Progenitor cell of endocrine pancreas (in vitro differentiated cells): Measurements from ENCODE around the gene BMP8A. TPM values are rescaled to one million over a fixed set of nuclear protein-coding genes. Genes with fewer than 3 reads are reported as not detected.
A peak's percentile ranks its signal among the peaks of the same experiment; 100 is the strongest.

ENCODE experiments used
- DNase-seq: peaks from one replicate; pipeline ENCODE4 v3.0.0; 2021; ENCODE audit warnings: low spot score; ENCODE audit not compliant: unreplicated experiment
- H3K27ac Mint-ChIP-seq: 2 replicates; pipeline ENCODE4 v1.8.0; 2021; ENCODE audit warnings: mild to moderate bottlenecking, moderate library complexity, mixed read lengths
- H3K27me3 Mint-ChIP-seq: 2 replicates; pipeline ENCODE4 v1.8.0; 2021; ENCODE audit warnings: mixed read lengths
- H3K36me3 Mint-ChIP-seq: 2 replicates; pipeline ENCODE4 v1.8.0; 2022; ENCODE audit warnings: mixed read lengths; ENCODE audit not compliant: insufficient read depth
- H3K4me1 Mint-ChIP-seq: 2 replicates; pipeline ENCODE4 v1.8.0; 2021; ENCODE audit warnings: low read depth, mixed read lengths
- H3K4me3 Mint-ChIP-seq: 2 replicates; pipeline ENCODE4 v1.8.0; 2021; ENCODE audit warnings: low read depth, mild to moderate bottlenecking, moderate library complexity, mixed read lengths
- H3K9me3 Mint-ChIP-seq: 2 replicates; pipeline ENCODE4 v1.8.0; 2021; ENCODE audit warnings: low read depth, mixed read lengths
- CTCF ChIP-seq: fragments of 200-600 bp; sonication (generic); IDR thresholded peaks from one replicate; pipeline ENCODE4 v1.5.0; 2021; ENCODE audit warnings: antibody characterized with exemption, mild to moderate bottlenecking; ENCODE audit not compliant: unreplicated experiment
- total RNA-seq: library from RNA; stranded (reverse); gene quantifications from 2 replicates; pipeline ENCODE4 v1.2.1, GENCODE V29; 2021

BMP8A gene
- total RNA-seq, 1 donor from 2014 or later: 0.67 TPM

- no peak for TF ChIP-seq CTCF
- Mint-ChIP-seq H3K9me3 (no peaks in the 10 kb centered on the region), H3K27me3 (no peaks in the 10 kb centered on the region), H3K36me3 (peaks cover 53% of the 10 kb centered on the region), H3K27ac (peak overlapping the region; percentile 22), H3K4me3 (peak overlapping the region; percentile 17), H3K4me1 (peaks cover 32% of the 10 kb centered on the region)
- no peak for DNase-seq
Measured at GRCh38 chr1:39567302-39567701, 75.9 kb downstream of the BMP8A start.

- DNase-seq: no peak
- no peak for TF ChIP-seq CTCF
- Mint-ChIP-seq H3K4me3 (no peak overlapping the region), H3K9me3 (no peaks in the 10 kb centered on the region), H3K27ac (peak overlapping the region; percentile 87), H3K4me1 (peaks cover 39% of the 10 kb centered on the region), H3K36me3 (peaks cover 51% of the 10 kb centered on the region), H3K27me3 (no peaks in the 10 kb centered on the region)
Measured at GRCh38 chr1:39568208-39568607, 76.8 kb downstream of the BMP8A start.

GRCh38 chr1:39569034-39569433, 77.6 kb downstream of the BMP8A start:
- no peak for DNase-seq
- peaks cover 47% of the 10 kb centered on the region for H3K4me1 Mint-ChIP-seq
- no peaks in the 10 kb centered on the region for H3K27me3 Mint-ChIP-seq
- no peak overlapping the region for H3K4me3 Mint-ChIP-seq
- H3K36me3 Mint-ChIP-seq: peaks cover 50% of the 10 kb centered on the region
- H3K9me3 Mint-ChIP-seq: no peaks in the 10 kb centered on the region
- peak overlapping the region; percentile 51 for H3K27ac Mint-ChIP-seq
- no peak for TF ChIP-seq CTCF

- H3K4me1 Mint-ChIP-seq: peaks cover 60% of the 10 kb centered on the region
- H3K4me3 Mint-ChIP-seq: no peak overlapping the region
- no peaks in the 10 kb centered on the region for H3K27me3 Mint-ChIP-seq
- H3K27ac Mint-ChIP-seq: no peak overlapping the region
- H3K9me3 Mint-ChIP-seq: no peaks in the 10 kb centered on the region
- no peak for TF ChIP-seq CTCF
- DNase-seq: no peak
- peaks cover 52% of the 10 kb centered on the region for H3K36me3 Mint-ChIP-seq
Measured at GRCh38 chr1:39570477-39571177, 79.2 kb downstream of the BMP8A start.

GRCh38 chr1:39571178-39571483, 79.7 kb downstream of the BMP8A start:
- DNase-seq: no peak
- Mint-ChIP-seq H3K27me3 (no peaks in the 10 kb centered on the region), H3K9me3 (no peaks in the 10 kb centered on the region), H3K36me3 (peaks cover 52% of the 10 kb centered on the region), H3K27ac (no peak overlapping the region), H3K4me3 (no peak overlapping the region), H3K4me1 (peaks cover 60% of the 10 kb centered on the region)
- no peak for TF ChIP-seq CTCF
